SK-N-SH (cell line): ENCODE results near the gene DLG2. TPM values are rescaled to one million over a fixed set of nuclear protein-coding genes. Genes with fewer than 3 reads are reported as not detected.

Experiments used
- CTCF ChIA-PET: fragments of 300-600, 350-600 bp; formaldehyde crosslinking; extraction: SDS; loops from one replicate; lab custom pipeline; 2021; lab: Yijun Ruan, JAX
- POLR2A ChIA-PET: fragments of 350-600 bp; sonication (Branson Sonifier 250); formaldehyde crosslinking; extraction: SDS; loops from one replicate; lab custom pipeline; 2020; ENCODE audit warnings: antibody characterized with exemption, inconsistent platforms; lab: Yijun Ruan, JAX
- DNase-seq: peaks from one replicate; pipeline ENCODE4 v3.0.0; 2012
- H2AFZ ChIP-seq: fragments of 200-600 bp; sonication (generic); 2 replicates; pipeline ENCODE4 v1.8.1; 2016; ENCODE audit warnings: antibody characterized with exemption, mild to moderate bottlenecking, low read depth
- H3F3A ChIP-seq: fragments of 200-600 bp; sonication (generic); replicated peaks from 2 replicates; pipeline ENCODE3; 2016; ENCODE audit warnings: antibody characterized with exemption, mild to moderate bottlenecking; ENCODE audit not compliant: insufficient read depth
- H3K27ac ChIP-seq, 2 experiments: fragments of 200-500 bp in 1 of 2; fragments of 200-600 bp in 1 of 2; sonication (Bioruptor generic) in 1 of 2; sonication (generic), shearing (Covaris generic) in 1 of 2; 2 replicates each; pipeline versions ENCODE4 v1.5.1 to v1.6.1; 2014 to 2016; ENCODE audit warnings: low read depth in 2 of 2, inconsistent platforms in 1 of 2, low read length in 1 of 2, mild to moderate bottlenecking in 1 of 2, mixed read lengths in 1 of 2
- H3K27me3 ChIP-seq: fragments of 200-600 bp; sonication (generic), shearing (Covaris generic); 2 replicates; pipeline ENCODE4 v1.6.1; 2016; ENCODE audit warnings: mixed run types; ENCODE audit not compliant: insufficient read depth
- H3K36me3 ChIP-seq, 2 experiments: fragments of 200-500 bp in 1 of 2; fragments of 200-600 bp in 1 of 2; sonication (Bioruptor generic) in 1 of 2; sonication (generic) in 1 of 2; replicated peaks in 1 of 2; 2 replicates each; pipeline versions ENCODE3 to v1.5.1; 2014 to 2016; ENCODE audit warnings: low read length in 1 of 2, mild to moderate bottlenecking in 1 of 2; ENCODE audit not compliant: insufficient read depth in 2 of 2, control insufficient read depth in 1 of 2
- H3K4me1 ChIP-seq, 2 experiments: fragments of 200-500 bp in 1 of 2; fragments of 200-600 bp in 1 of 2; sonication (Bioruptor generic) in 1 of 2; sonication (generic), shearing (Covaris generic) in 1 of 2; 2 replicates each; pipeline versions ENCODE4 v1.5.1 to v1.6.1; 2014 to 2016; ENCODE audit warnings: low read depth in 1 of 2, low read length in 1 of 2, mixed run types in 1 of 2; ENCODE audit not compliant: insufficient read depth in 2 of 2, control insufficient read depth in 1 of 2
- H3K4me2 ChIP-seq: fragments of 200-600 bp; sonication (generic), shearing (Covaris generic); 2 replicates; pipeline ENCODE4 v1.6.1; 2017; ENCODE audit warnings: mixed run types
- H3K4me3 ChIP-seq, 2 experiments: fragments of 200-500 bp in 1 of 2; fragments of 200-600 bp in 1 of 2; sonication (Bioruptor generic) in 1 of 2; sonication (generic), shearing (Covaris generic) in 1 of 2; 2 replicates each; pipeline versions ENCODE4 v1.5.1 to v1.8.1; 2014 to 2016; ENCODE audit warnings: low read depth in 2 of 2, inconsistent platforms in 1 of 2, low read length in 1 of 2, mild to moderate bottlenecking in 1 of 2, mixed read lengths in 1 of 2, moderate library complexity in 1 of 2
- H3K79me2 ChIP-seq: fragments of 200-600 bp; sonication (generic); 2 replicates; pipeline ENCODE4 v1.8.1; 2017; ENCODE audit warnings: mild to moderate bottlenecking; ENCODE audit not compliant: insufficient read depth
- H3K9ac ChIP-seq: fragments of 200-600 bp; sonication (generic); 2 replicates; pipeline ENCODE4 v1.6.1; 2017; ENCODE audit warnings: mixed run types
- H3K9me2 ChIP-seq: fragments of 200-600 bp; sonication (generic); 2 replicates; pipeline ENCODE4 v1.6.1; 2017; ENCODE audit warnings: mixed run types
- H3K9me3 ChIP-seq: fragments of 200-600 bp; sonication (generic); 2 replicates; pipeline ENCODE4 v1.6.1; 2017; ENCODE audit warnings: mixed run types, mild to moderate bottlenecking, moderate library complexity
- H4K20me1 ChIP-seq: fragments of 200-600 bp; sonication (generic); 2 replicates; pipeline ENCODE4 v1.6.1; 2017; ENCODE audit warnings: mild to moderate bottlenecking, mixed run types; ENCODE audit not compliant: insufficient read depth
- CHD2 ChIP-seq: fragments of 150-350 bp; IDR thresholded peaks from 2 replicates; pipeline ENCODE4 v1.6.1; 2018; ENCODE audit warnings: low read length; ENCODE audit not compliant: partially characterized antibody
- ELF1 ChIP-seq: IDR thresholded peaks from 2 replicates; pipeline ENCODE4 v1.4.0; 2012
- EZH2phosphoT487 ChIP-seq: fragments of 200-600 bp; sonication (generic); IDR thresholded peaks from 2 replicates; pipeline ENCODE4 v1.6.1; 2017; ENCODE audit warnings: low read depth, mixed run types, mild to moderate bottlenecking, antibody characterized with exemption, moderate library complexity, borderline replicate concordance
- FOSL2 ChIP-seq: IDR thresholded peaks from 2 replicates; pipeline ENCODE4 v1.4.0; 2012; ENCODE audit warnings: low read depth, mild to moderate bottlenecking, moderate library complexity, borderline replicate concordance
- FOXJ3 ChIP-seq: sonication (generic); formaldehyde crosslinking; IDR thresholded peaks from 2 replicates; pipeline ENCODE4 v1.5.1; 2020; ENCODE audit warnings: mild to moderate bottlenecking, missing genetic modification reagents
- GABPA ChIP-seq: IDR thresholded peaks from 2 replicates; pipeline ENCODE4 v1.4.0; 2012; ENCODE audit warnings: low read depth, mild to moderate bottlenecking
- JUND ChIP-seq: IDR thresholded peaks from 2 replicates; pipeline ENCODE4 v1.4.0; 2012
- MAX ChIP-seq: IDR thresholded peaks from 2 replicates; pipeline ENCODE4 v1.4.0; 2012; ENCODE audit warnings: low read depth
- MEF2A ChIP-seq: IDR thresholded peaks from 2 replicates; pipeline ENCODE4 v1.4.0; 2012; ENCODE audit warnings: low read depth, borderline replicate concordance
- NFIC ChIP-seq: IDR thresholded peaks from 2 replicates; pipeline ENCODE4 v1.4.0; 2012; ENCODE audit warnings: borderline replicate concordance
- POLR2AphosphoS5 ChIP-seq: IDR thresholded peaks from 2 replicates; pipeline ENCODE4 v1.6.1; 2012; ENCODE audit warnings: low read depth, low read length
- REST ChIP-seq: IDR thresholded peaks from 2 replicates; pipeline ENCODE4 v1.6.1; 2012; ENCODE audit warnings: mild to moderate bottlenecking, low read depth, low read length, moderate library complexity
- SMC3 ChIP-seq: IDR thresholded peaks from 2 replicates; pipeline ENCODE4 v1.6.1; 2012; ENCODE audit warnings: low read depth, low read length, improper control_type of control experiment
- TAF1 ChIP-seq: IDR thresholded peaks from 2 replicates; pipeline ENCODE4 v1.6.1; 2012; ENCODE audit warnings: low read depth, mild to moderate bottlenecking, low read length, moderate library complexity, borderline replicate concordance
- TCF12 ChIP-seq: IDR thresholded peaks from 2 replicates; pipeline ENCODE4 v1.4.0; 2012
- TEAD4 ChIP-seq: IDR thresholded peaks from 2 replicates; pipeline ENCODE4 v1.4.0; 2012; ENCODE audit warnings: mild to moderate bottlenecking, borderline replicate concordance; ENCODE audit not compliant: insufficient read depth
- WGBS: methylation state at CpG from one replicate; pipeline ENCODE4 v1.1.6; 2017; ENCODE audit warnings: low lambda C conversion rate; 5-methylcytosine and 5-hydroxymethylcytosine counted together
- polyA plus RNA-seq, 3 experiments: library from polyadenylated mRNA; depleted of rRNA; stranded (reverse); fragments of >200 nt; gene quantifications; 2 replicates each; pipeline ENCODE4 v1.2.3, GENCODE V29; 2012
- TF ChIP-seq, protein P1 (sequence below): IDR thresholded peaks from 2 replicates; pipeline ENCODE4 v1.4.0; 2012; ENCODE audit warnings: low read depth, borderline replicate concordance
- TF ChIP-seq, protein P2 (sequence below): IDR thresholded peaks from 2 replicates; pipeline ENCODE4; 2012
- TF ChIP-seq, protein P3 (sequence below): fragments of 200-600 bp; sonication (generic); IDR thresholded peaks from 2 replicates; pipeline ENCODE4 v1.6.1; 2017; ENCODE audit warnings: antibody characterized with exemption, mild to moderate bottlenecking, moderate library complexity

Gene DLG2
- polyA plus RNA-seq, 1 of the 3 experiments (the other 2 are of a cell fraction) = 0.21 TPM

- Histone ChIP-seq H2AFZ (no peak overlapping the region), H3K27ac (peak overlapping the region in 1 of 2 experiments; percentile 72; a peak in 2 of 4 replicates), H3K4me2 (peak overlapping the region; percentile 45; the same call in 1 of the 2 replicates), H3K36me3 (no peaks in the 10 kb centered on the region), H3K9me3 (no peaks in the 10 kb centered on the region), H3K4me1 (peaks cover 0 to 8% of the 10 kb centered on the region in 2 experiments; a peak in 1 of 4 replicates), H3K9me2 (no peaks in the 10 kb centered on the region), H4K20me1 (no peaks in the 10 kb centered on the region), H3K9ac (no peak overlapping the region), H3K4me3 (no peak overlapping the region), H3F3A (peaks cover 17% of the 10 kb centered on the region), H3K79me2 (no peaks in the 10 kb centered on the region), H3K27me3 (no peaks in the 10 kb centered on the region)
- ChIA-PET CTCF (no interaction called here), POLR2A (no interaction called here)
- DNase-seq = no peak
- WGBS = 45% methylated on average over 1 of the region's 1 CpG
- TF ChIP-seq SMC3 (no peak), FOSL2 (no peak), FOXJ3 (CRISPR knock-in tag) (no peak), GABPA (no peak), MAX (no peak)
These were observed 1130.0 kb downstream of the DLG2 start for GRCh38 chr11:84497181-84497580.

GRCh38 chr11:84496122-84496521 is 1131.0 kb downstream of the DLG2 start:
- Histone ChIP-seq H3F3A (peaks cover 17% of the 10 kb centered on the region), H3K79me2 (no peaks in the 10 kb centered on the region), H3K36me3 (no peaks in the 10 kb centered on the region), H3K9me3 (no peaks in the 10 kb centered on the region), H3K27ac (no peak overlapping the region), H3K9ac (no peak overlapping the region), H2AFZ (no peak overlapping the region), H3K4me1 (peaks cover 0 to 8% of the 10 kb centered on the region in 2 experiments; a peak in 2 of 4 replicates), H4K20me1 (no peaks in the 10 kb centered on the region), H3K4me2 (no peak overlapping the region), H3K27me3 (no peaks in the 10 kb centered on the region), H3K4me3 (no peak overlapping the region), H3K9me2 (no peaks in the 10 kb centered on the region)
- ChIA-PET CTCF (interaction anchor here (0.6 to 1.0 kb wide), 2 partner anchors 14 to 28 kb away, joined by 3 read pairs; no protein-coding TSS in a partner anchor), POLR2A (no interaction called here)
- no peak for DNase-seq
- WGBS = 67% methylated on average over 2 of the region's 2 CpGs
- TF ChIP-seq NFIC = no peak
- TF ChIP-seq MEF2A = no peak
- TF ChIP-seq ELF1 = no peak
- no peak for TF ChIP-seq TCF12
- no peak for TF ChIP-seq GABPA
- no peak for TF ChIP-seq POLR2AphosphoS5
- TF ChIP-seq TAF1 = no peak
- no peak for TF ChIP-seq EZH2phosphoT487
- TF ChIP-seq, protein P1, sequence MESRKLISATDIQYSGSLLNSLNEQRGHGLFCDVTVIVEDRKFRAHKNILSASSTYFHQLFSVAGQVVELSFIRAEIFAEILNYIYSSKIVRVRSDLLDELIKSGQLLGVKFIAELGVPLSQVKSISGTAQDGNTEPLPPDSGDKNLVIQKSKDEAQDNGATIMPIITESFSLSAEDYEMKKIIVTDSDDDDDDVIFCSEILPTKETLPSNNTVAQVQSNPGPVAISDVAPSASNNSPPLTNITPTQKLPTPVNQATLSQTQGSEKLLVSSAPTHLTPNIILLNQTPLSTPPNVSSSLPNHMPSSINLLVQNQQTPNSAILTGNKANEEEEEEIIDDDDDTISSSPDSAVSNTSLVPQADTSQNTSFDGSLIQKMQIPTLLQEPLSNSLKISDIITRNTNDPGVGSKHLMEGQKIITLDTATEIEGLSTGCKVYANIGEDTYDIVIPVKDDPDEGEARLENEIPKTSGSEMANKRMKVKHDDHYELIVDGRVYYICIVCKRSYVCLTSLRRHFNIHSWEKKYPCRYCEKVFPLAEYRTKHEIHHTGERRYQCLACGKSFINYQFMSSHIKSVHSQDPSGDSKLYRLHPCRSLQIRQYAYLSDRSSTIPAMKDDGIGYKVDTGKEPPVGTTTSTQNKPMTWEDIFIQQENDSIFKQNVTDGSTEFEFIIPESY = no peak
- no peak for TF ChIP-seq JUND
- TF ChIP-seq CHD2 = no peak
- TF ChIP-seq TEAD4 = no peak
- TF ChIP-seq, protein P2, sequence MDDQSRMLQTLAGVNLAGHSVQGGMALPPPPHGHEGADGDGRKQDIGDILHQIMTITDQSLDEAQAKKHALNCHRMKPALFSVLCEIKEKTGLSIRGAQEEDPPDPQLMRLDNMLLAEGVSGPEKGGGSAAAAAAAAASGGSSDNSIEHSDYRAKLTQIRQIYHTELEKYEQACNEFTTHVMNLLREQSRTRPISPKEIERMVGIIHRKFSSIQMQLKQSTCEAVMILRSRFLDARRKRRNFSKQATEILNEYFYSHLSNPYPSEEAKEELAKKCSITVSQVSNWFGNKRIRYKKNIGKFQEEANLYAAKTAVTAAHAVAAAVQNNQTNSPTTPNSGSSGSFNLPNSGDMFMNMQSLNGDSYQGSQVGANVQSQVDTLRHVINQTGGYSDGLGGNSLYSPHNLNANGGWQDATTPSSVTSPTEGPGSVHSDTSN = no peak
- TF ChIP-seq FOXJ3 (CRISPR knock-in tag) = no peak
- TF ChIP-seq REST = no peak
- TF ChIP-seq, protein P3, sequence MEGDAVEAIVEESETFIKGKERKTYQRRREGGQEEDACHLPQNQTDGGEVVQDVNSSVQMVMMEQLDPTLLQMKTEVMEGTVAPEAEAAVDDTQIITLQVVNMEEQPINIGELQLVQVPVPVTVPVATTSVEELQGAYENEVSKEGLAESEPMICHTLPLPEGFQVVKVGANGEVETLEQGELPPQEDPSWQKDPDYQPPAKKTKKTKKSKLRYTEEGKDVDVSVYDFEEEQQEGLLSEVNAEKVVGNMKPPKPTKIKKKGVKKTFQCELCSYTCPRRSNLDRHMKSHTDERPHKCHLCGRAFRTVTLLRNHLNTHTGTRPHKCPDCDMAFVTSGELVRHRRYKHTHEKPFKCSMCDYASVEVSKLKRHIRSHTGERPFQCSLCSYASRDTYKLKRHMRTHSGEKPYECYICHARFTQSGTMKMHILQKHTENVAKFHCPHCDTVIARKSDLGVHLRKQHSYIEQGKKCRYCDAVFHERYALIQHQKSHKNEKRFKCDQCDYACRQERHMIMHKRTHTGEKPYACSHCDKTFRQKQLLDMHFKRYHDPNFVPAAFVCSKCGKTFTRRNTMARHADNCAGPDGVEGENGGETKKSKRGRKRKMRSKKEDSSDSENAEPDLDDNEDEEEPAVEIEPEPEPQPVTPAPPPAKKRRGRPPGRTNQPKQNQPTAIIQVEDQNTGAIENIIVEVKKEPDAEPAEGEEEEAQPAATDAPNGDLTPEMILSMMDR = no peak
